Ishikawa (cell line): ENCODE measurements around the gene TMPRSS4.

Source experiments
- EP300 ChIP-seq: IDR thresholded peaks from 2 replicates; pipeline ENCODE4 v1.6.1; 2012; ENCODE audit warnings: borderline replicate concordance
- REST ChIP-seq: IDR thresholded peaks from 2 replicates; pipeline ENCODE4 v1.6.1; 2012; ENCODE audit warnings: low read depth, mild to moderate bottlenecking

DNA sequence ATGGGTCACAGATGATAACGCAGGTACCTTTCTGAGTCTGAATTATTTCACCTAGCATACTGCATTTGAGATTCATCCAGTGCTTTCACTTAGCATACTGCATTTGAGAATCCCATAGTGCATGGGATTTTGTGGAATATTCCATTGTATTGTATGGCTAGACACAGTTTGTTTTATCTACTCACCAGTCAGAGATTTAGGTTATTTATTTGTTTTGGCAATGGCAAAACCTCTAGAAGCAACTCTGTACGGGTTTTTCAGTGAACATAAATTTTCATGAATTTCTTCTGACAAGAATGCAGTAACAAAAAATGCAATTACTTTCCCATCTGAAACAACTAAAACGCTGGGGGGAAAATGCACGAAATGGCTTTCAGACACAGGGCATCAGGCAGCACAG is 51.4 kb downstream of the TMPRSS4 start:
- no peak for TF ChIP-seq EP300
- TF ChIP-seq REST, result no peak
